IPS-18c (cell line): ENCODE results near the gene C11orf91.
"Not testable (repeated sequence)": the region's sequence is repeated elsewhere in the genome, so short reads cannot be mapped to it uniquely, and the experiment has no call there.

Experiments used
- H3K4me3 ChIP-seq: 2 replicates; pipeline ENCODE4 v1.7.0; 2013; ENCODE audit warnings: low read depth, mild to moderate bottlenecking, low read length, moderate library complexity; ENCODE audit not compliant: insufficient read depth
- H3K9me3 ChIP-seq: one replicate; pipeline ENCODE4 v1.6.1; 2013; ENCODE audit warnings: mild to moderate bottlenecking, low read length, moderate library complexity; ENCODE audit not compliant: control insufficient read depth, insufficient read depth

C11orf91 gene

DNA sequence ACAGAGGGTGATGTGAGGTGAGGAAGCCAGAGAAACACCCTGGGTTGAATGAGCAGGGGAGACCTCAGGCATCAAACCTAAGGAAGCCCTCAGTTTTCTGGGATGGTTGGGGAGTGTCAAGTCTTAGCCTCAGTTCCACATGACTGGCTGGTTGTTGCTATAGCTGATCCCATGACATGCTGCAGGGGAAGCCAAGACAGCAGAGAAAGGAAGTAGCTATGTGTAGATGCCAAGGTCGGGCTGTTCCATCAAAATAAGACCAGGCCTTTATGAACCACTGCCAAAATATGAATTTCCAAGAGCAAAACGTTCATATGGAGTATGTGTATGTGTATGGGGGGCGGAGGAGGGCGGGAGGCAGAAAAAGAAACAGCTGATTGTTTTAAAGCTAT, 24.0 kb upstream of the C11orf91 start:
- H3K4me3 ChIP-seq = no peak overlapping the region
- H3K9me3 ChIP-seq = no peaks in the 10 kb centered on the region

DNA sequence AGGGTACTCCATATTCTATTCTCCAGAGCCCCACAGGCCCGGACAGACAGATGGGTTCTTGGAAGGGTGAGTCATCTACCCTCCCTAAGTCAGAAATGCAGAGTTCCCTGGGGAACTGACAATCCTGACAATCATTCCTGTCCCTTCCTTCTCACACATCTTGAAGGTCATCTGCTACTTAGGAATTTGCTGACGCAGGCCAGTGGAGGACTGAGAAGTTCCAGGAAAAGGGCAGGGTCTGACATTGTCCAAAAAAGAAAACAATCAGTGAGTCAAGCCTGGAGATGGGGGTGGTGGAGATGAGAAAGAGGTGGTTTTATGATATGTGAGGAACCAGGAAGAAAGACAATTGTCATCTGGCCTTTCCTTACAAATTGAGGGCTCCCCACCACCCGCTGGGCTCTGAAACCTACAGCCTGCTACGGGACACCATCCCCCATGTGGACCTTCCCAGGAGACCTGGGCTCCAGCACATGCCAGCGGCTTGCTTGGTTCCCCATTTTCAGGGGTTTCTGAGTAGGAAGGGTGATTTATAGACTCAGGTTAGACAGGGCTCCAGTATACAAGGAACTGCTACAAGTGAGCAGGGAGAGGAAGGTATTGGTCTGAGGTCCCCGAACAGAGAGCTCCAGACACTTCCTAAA, 22.7 kb upstream of the C11orf91 start:
- Histone ChIP-seq H3K4me3 (no peak overlapping the region), H3K9me3 (no peaks in the 10 kb centered on the region)

DNA sequence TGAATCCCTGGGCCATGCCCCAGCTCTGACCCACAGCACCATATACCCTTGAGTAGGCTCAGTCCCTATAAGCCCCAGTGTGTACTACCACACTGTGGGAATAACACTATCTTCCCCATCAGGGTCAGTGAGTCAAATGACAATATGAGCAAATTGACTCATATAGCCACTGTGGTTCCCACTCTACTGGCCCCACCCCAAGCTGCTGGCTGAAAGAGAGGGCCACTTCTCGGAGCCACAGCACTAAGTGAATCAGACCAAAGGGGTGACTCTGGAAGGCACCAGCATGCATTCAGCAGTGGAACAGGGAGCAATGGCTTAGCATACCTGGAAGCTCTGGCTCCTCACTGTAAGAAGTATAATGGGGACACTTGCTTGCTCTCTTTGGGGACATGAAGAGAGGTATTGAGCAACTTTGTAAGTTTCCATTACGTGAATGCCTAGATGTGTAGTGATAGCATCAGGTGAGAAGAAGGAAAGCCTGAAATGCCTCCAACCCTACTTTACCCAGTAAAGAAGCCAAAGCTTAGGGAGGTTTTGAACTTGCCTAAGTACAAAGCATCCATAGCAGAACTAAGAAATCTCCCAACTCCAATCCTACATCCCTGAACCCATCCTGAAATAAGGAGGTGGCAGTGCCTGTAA, 22.1 kb upstream of the C11orf91 start:
- Histone ChIP-seq H3K4me3 (no peak overlapping the region), H3K9me3 (no peaks in the 10 kb centered on the region)

DNA sequence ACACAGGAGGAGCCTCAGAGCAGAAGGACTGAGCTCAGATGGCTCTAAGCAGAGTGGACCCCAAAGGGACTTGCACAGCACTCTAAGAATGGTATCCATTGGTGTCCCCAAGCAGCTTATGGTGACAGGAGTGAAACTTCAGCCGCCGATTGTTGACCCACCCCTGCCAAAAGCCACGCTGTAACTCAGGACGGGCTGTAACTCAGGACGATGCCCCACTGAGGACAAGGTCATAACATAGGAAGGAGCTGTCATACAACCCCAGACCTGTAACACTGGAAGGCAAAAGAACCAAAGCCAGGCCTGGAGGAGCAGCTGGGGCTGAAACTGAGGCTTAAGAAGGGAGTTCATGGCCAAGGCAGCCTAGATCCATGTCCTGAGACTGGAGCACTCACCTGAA, 21.4 kb upstream of the C11orf91 start:
- H3K9me3 ChIP-seq = peaks cover 3% of the 10 kb centered on the region
- no peak overlapping the region for H3K4me3 ChIP-seq

DNA sequence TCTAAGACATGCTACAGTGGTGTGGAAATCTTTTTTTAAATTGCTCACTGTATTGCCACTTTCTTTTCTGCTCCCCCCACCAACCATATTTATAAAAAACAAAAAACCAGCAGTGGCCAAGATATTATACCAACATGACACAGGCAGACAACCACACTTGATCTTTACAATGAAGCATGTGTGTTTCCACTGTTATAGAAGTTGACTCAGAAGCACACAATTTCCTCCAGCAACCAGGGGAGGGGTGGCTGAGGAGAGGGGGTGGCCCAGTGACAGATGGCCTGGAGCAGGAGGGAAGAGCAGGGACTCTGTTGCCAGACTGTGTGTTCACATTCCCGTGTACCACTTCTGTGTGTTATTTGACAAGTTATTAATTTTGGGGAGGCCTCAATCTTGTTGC, 20.8 kb upstream of the C11orf91 start:
- Histone ChIP-seq H3K9me3 (peaks cover 3% of the 10 kb centered on the region), H3K4me3 (no peak overlapping the region)

DNA sequence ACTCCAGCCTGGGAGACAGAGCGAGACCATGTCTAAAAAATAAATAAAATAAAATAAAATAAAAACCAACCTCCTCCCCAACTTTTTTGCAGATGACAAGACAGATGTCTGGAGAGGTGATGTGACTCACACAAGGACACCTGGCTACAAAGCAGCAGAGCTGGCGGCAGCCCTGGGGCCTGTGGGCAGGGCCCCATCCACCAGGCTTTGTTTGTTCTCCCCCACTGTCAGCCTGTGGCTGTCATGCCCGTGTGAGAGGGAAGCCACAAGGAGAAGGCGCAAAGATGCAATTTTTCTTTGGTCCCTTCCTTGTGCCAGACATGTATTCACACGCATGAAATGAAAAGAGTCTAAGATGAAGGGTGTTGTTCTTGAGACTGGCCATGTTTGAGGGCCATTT, 19.0 kb upstream of the C11orf91 start:
- Histone ChIP-seq H3K4me3 (no peak overlapping the region), H3K9me3 (peaks cover 3% of the 10 kb centered on the region)

DNA sequence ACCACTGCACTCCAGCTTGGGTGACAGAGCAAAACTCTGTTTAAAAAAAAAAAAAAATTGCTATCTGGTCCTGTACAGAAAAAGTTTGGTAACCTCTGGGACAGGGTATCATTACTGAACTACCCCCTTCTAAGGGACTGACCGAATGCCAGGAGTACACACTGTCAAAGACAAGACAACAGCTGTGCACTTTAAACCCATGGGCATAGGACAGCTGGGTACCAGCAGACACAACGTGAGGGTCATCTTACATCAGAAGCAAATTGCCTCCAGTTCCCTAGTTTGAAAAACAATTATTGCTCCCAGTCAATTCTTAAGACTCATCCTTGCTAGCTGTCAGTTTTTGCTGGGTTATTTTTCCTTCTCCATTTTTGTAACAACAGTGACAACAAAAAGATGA, 17.8 kb upstream of the C11orf91 start:
- no peak overlapping the region for H3K4me3 ChIP-seq
- peaks cover 3% of the 10 kb centered on the region for H3K9me3 ChIP-seq

DNA sequence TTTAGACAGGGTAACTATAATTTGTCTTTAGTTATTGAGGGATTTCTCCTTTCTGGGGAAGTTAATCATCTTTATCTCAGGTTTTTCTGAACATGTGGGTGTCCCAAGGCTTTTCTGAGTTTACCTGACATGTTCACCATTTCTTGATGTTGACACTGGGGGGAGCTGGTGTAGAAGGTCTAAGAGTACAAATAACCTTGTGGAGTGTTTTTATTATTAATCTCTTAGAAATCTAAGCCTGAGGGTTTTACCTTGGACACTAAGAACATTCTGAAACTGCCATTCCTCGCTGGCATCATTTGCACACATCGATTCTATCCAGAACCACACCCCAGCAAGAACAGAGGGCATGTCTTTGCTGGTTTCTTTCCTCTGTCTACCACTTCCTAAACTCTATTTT, 15.6 kb upstream of the C11orf91 start:
- no peak overlapping the region for H3K4me3 ChIP-seq

DNA sequence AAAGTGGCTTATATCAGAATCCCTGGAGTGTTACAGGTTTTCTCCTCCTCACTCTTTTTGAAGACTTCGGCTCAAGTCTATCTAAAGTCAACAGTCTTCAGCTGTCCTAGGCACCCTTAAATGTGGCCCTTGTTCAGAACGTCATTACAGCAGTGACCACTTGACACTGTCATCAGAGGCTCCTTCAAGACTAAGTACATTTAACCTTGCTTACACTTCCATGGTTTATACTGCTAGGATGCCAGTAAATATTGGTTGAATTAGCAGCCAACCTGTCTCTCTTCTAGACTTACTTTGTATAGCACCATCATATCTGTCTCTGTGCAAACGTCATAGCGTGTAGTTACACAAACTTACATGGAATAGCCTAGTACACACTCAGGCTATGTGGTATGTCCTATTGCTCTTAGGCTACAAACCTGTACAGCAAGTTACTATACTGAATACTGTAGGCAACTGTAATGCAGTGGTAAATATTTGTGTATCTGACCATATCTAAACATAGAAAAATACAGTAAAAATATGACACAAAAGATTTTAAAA, 13.3 kb upstream of the C11orf91 start:
- peaks cover 3% of the 10 kb centered on the region for H3K9me3 ChIP-seq
- H3K4me3 ChIP-seq = no peak overlapping the region

More for the DNA sequence above, 15.6 kb upstream of the C11orf91 start:
- peaks cover 3% of the 10 kb centered on the region for H3K9me3 ChIP-seq

DNA sequence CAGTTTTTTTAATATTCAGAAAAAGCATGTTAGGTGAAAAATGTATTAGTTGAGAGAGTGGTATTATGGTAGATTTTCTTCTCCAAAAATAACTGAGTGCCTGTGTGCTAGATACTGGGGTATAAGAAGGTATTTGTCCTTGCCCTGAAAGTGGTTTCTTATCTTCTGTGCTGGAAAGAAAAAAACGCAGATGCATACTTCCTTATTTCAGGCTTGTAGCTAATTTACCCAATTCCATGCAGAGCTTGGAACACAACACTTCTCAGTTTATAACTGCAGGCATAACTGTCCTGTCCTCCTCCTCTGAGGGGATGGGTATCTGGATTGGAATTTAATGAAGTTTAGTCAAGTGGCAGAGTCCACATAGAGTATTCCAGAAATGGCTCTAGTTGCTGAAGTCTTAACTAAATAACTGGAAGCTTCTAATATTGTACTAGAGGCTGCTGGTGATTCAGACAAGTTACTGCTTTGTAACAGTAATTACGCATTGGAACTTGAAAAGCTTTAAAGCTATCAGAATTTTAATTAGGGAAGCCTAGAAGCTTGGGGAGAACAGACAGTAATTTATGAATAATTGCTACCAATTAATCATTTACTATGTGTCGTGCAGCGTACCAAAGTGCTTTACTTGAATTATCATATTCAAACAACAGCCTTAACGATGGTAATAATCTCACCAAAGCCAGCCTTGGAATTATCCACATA, 12.7 kb upstream of the C11orf91 start:
- Histone ChIP-seq H3K9me3 (peaks cover 3% of the 10 kb centered on the region), H3K4me3 (no peak overlapping the region)

DNA sequence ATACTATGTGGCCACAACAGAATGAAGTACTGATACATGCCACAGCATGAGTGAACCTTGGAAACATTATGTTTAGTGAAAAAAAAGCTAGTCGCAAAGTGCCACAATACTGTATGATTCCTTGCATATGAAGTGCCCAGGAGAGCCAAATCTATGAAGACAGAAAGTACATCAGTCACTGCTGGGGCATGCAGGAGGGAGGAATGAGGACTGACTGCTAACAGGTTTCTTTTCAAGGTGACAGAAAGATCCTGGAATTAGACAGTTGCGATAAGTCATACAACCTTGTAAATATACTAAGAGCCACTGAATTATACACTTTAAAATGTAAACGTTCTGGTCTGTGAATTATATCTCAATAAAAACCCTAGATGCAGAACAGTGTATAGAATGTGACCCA, 11.8 kb upstream of the C11orf91 start:
- Histone ChIP-seq H3K4me3 (no peak overlapping the region), H3K9me3 (peaks cover 3% of the 10 kb centered on the region)

DNA sequence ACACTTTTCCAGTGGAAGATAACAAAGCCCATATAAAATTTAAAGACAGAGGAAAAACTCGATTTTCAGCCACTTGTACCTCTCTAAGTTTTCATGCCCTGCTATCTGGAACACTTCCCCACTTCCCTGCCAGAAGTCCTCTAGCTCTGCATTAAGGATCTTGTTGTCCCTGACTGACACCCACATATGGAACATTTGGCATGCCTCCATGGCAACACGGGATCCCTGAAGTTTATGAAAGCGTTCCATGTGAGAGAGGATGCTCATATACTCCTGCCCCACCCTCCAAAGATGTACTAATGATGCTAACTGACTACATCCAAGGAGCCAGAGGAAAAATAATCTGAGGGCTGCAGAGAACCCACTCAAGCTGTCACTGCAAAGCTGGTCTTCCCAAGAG, 8.8 kb upstream of the C11orf91 start:
- Histone ChIP-seq H3K4me3 (no peak overlapping the region), H3K9me3 (no peaks in the 10 kb centered on the region)

DNA sequence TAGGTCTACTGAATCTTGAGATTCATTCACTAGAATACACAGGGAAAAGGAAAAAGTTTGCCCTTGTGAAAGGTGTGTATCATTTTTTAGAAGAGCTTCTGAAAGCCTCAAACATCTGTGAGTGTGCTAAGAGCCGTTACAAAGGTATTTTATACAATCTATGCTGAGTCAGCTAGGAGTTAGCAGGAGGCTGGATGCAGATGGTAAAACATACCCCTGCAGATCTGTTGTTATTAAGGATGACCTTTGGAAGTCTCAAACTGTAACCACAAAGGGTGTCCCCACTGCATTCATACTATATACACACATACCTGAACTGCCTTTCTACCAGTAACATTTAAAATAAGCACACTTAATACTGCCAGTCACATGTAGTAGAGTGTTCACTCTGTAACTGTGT, 8.4 kb upstream of the C11orf91 start:
- Histone ChIP-seq H3K4me3 (no peak overlapping the region), H3K9me3 (no peaks in the 10 kb centered on the region)

DNA sequence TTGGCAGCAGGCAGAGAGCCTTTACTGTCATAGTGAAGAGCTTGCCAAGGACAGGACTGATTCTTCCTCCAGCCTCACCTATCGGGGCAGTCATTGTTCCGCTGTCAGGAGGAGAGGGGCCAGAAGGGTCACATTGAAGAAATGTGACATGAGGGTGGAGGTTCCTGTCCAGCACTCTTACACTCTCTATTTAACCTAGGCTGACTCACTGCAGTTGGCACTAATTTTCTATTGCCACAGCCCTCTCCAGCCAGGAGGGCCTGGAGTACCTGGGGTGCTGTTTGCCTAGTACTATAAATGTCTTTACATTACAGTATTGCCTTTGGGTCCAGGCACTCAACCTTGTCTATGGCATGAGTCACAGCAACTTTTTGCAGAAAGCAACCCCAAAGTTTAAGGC, 7.2 kb upstream of the C11orf91 start:
- not testable (repeated sequence) for H3K4me3 ChIP-seq, H3K9me3 ChIP-seq

DNA sequence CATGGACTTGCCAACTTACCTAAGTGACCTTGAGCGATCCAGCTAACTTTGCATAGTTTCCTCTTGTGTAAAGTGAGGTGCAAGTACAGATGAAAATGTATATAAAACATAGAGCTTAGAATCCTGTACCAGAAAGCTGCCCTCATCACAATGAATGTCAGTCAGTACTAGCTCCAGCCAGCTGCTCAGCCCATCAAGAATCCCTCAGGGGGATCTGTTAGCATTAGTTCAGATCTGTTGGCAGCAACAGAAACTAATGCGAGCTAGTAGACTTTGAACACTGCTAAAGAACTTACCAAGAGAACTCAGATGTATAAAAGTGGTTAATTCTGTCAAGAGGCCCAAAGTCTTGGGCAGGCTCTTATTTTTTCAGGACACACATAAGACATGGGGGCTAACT, 6.3 kb upstream of the C11orf91 start:
- Histone ChIP-seq H3K9me3 (no peaks in the 10 kb centered on the region), H3K4me3 (no peak overlapping the region)

DNA sequence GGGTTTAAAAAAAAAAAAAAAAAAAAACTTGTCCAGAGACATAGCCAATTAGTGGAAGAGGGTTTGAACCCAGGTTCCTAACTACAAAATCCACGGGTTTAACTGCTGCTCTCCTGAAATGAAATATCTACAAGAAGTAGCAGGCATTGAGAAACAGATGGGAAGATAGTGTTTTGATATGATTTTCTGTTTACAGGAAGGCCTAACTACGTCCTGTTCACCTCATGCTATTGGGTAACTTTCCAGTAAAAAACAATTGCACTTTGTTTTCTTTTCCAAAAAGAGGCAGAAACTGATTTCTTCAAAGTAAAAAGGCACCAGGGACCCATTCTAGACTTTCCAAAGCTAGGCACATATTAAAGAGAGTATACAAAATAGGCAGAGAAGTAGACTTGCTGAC, 5.9 kb upstream of the C11orf91 start:
- H3K9me3 ChIP-seq = no peaks in the 10 kb centered on the region
- H3K4me3 ChIP-seq = no peak overlapping the region

DNA sequence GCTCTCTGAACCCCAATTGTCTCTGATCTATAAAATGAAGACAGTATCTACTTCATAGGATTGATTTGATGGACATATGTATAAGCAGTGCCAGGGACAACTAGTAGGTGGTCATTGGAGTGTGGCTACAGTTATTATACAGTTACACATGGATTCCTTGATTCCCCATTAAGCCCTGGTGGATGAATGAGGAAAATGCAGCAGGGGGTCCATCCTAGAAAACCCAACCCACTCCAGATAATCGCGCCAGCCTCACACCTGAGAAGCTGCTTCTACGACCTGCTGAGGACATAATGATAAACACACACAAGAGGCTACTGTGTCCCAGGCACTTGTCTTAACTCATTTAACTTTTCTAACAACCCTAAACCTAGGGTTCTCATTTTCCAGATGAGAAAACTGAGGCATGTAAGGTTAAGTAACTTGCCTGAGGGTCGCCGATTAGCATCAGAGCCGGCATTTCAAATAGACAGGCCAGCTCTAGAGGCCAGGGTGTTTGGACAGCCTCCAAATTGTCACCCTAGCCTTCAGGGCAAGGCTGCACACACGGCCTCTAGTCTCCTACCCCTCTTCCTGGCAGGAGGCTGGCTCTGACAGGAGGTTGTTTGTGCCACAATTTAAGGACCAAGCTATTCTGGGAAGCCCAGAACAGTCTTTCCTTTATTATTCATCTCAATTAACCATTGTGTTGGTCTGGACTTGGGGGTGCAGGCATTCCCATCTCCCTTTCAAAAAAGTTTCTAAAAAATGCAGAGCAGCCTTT, 3.8 kb upstream of the C11orf91 start:
- Histone ChIP-seq H3K4me3 (no peak overlapping the region), H3K9me3 (no peaks in the 10 kb centered on the region)

DNA sequence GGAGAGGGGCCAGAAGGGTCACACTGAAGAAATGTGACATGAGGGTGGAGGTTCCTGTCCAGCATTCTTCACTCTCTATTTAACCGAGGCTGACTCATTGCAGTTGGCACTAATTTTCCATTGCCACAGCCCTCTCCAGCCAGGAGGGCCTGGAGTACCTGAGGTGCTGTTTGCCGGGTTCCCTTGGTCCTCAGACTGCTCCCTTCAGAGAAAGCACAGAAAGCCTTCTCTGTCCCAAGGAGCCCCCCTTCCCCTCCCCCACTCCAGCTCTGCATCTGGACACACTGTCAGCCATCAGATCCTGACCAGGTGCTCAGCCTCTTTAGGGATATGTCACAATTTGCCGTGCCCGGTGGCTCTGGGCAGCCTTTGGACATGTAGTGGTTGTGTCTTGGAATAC, 3.2 kb upstream of the C11orf91 start:
- no peak overlapping the region for H3K4me3 ChIP-seq

More for the DNA sequence above, 3.2 kb upstream of the C11orf91 start:
- no peaks in the 10 kb centered on the region for H3K9me3 ChIP-seq
